Measurements from ENCODE around the gene FBXL5.
A peak's percentile ranks its signal among the peaks of the same experiment; 100 is the strongest.

Gene FBXL5

DNA sequence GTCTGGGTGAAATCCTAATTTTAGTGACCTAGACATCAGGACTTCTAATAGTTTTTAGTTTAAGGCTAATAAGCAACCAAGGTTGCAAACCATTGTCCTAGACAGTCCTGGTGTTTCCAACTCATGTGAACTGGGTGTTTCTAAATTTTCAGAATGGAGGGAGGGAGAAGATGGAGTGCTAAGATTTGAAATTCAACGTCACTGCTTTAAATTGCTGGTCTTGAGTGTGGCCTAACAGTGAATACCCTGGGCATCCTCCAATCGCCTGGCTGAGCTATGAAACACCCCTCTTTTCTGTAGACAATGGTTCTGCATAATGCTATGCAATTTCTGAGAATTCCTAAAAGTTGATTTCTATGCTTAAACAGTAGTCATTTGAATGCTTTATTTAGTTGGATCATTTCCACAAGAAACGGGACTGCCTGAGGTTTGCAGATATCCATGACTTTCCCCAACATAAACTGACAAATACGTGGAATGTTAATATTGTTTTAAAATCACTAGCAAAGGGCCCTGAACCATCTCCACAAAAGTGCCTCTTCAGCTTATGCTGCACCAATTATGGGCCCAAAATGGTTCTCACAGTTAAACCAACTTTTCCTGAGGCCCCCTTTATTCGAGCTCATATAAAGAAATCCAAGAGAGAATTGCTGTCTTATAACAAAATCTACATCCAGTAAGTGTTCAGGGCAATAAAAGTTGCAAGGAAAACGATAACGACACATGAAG, 1.1 kb downstream of the FBXL5 start:
- no peaks in the 10 kb centered on the region for H3K79me1 ChIP-seq (ENCODE audit: low read length)
- H3K27ac ChIP-seq (ENCODE audit: low read depth, low read length) = peak overlapping the region; percentile 84
- H3K9ac ChIP-seq (ENCODE audit: low read length) = peak overlapping the region; percentile 95
- H3K4me2 ChIP-seq (ENCODE audit: low read length) = peak overlapping the region; percentile 67
- H3K4me1 ChIP-seq (ENCODE audit: control insufficient read depth, low read depth, low read length) = peaks cover 7% of the 10 kb centered on the region
- peak overlapping the region; percentile 45 for H2BK120ac ChIP-seq (ENCODE audit: low read depth, low read length)
- no peaks in the 10 kb centered on the region for H3K36me3 ChIP-seq (ENCODE audit: control insufficient read depth, insufficient read depth, low read length)
- H4K5ac ChIP-seq (ENCODE audit: low read length) = no peak overlapping the region
- no peaks in the 10 kb centered on the region for H3K27me3 ChIP-seq (ENCODE audit: insufficient read depth, low read length, poor library complexity)
- H3K56ac ChIP-seq (ENCODE audit: low read length) = peak overlapping the region; percentile 98
- peak; percentile 52 for DNase-seq
- H4K8ac ChIP-seq (ENCODE audit: low read depth, low read length) = no peak overlapping the region
- no peak overlapping the region for H2BK15ac ChIP-seq (replicated peaks; ENCODE audit: low read depth)
- H3K79me2 ChIP-seq (ENCODE audit: control insufficient read depth, insufficient read depth, low read length) = peaks cover 20% of the 10 kb centered on the region
- no CpG with 5 or more reads among the region's 7 CpGs for WGBS (ENCODE audit: extremely low coverage, insufficient coverage, low lambda C conversion rate)
- H3K23ac ChIP-seq (ENCODE audit: low read length) = no peak overlapping the region
- H3K4me3 ChIP-seq (ENCODE audit: low read length) = peak overlapping the region; percentile 54
- H2AK5ac ChIP-seq (ENCODE audit: low read length) = no peak overlapping the region
- no peak overlapping the region for H3K18ac ChIP-seq (ENCODE audit: low read length)
- no peak overlapping the region for H3K4ac ChIP-seq (ENCODE audit: low read depth, low read length)
- H2BK5ac ChIP-seq (ENCODE audit: low read length) = no peak overlapping the region

DNA sequence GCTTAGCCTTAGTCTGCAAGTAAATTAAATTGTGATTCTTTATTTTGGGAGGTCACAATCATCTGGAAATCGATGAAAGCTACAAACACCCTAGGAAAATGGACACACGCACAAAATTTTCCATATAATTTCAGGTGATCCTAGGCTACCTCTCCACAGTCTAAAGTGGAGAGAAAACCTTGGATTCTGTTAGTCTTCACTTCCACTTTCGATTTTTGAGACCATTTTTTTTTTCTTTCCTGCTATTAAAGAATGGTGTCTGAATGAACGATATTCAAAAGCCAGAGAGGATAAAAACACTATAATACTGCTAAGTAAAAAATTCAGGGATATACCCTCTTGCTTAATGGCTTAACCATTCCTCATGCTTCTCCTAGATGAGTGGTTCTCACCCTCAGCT, 1.7 kb downstream of the FBXL5 start:
- no peak overlapping the region for H3K18ac ChIP-seq (ENCODE audit: low read length)
- H3K23ac ChIP-seq (ENCODE audit: low read length) = no peak overlapping the region
- H3K79me2 ChIP-seq (ENCODE audit: control insufficient read depth, insufficient read depth, low read length) = peaks cover 24% of the 10 kb centered on the region
- H2BK5ac ChIP-seq (ENCODE audit: low read length) = no peak overlapping the region
- H3K9ac ChIP-seq (ENCODE audit: low read length) = peak overlapping the region; percentile 95
- H3K36me3 ChIP-seq (ENCODE audit: control insufficient read depth, insufficient read depth, low read length) = no peaks in the 10 kb centered on the region
- H3K56ac ChIP-seq (ENCODE audit: low read length) = peak overlapping the region; percentile 98
- H3K27me3 ChIP-seq (ENCODE audit: insufficient read depth, low read length, poor library complexity) = no peaks in the 10 kb centered on the region
- H3K4ac ChIP-seq (ENCODE audit: low read depth, low read length) = no peak overlapping the region
- H2BK15ac ChIP-seq (replicated peaks; ENCODE audit: low read depth) = no peak overlapping the region
- no peak overlapping the region for H3K27ac ChIP-seq (ENCODE audit: low read depth, low read length)
- H3K4me1 ChIP-seq (ENCODE audit: control insufficient read depth, low read depth, low read length) = peaks cover 7% of the 10 kb centered on the region
- no peaks in the 10 kb centered on the region for H3K79me1 ChIP-seq (ENCODE audit: low read length)
- no peak overlapping the region for H4K5ac ChIP-seq (ENCODE audit: low read length)
- H3K4me2 ChIP-seq (ENCODE audit: low read length) = peak overlapping the region; percentile 67
- H4K8ac ChIP-seq (ENCODE audit: low read depth, low read length) = no peak overlapping the region
- H2BK120ac ChIP-seq (ENCODE audit: low read depth, low read length) = peak overlapping the region; percentile 45
- no peak for DNase-seq
- no CpG with 5 or more reads among the region's 4 CpGs for WGBS (ENCODE audit: extremely low coverage, insufficient coverage, low lambda C conversion rate)
- no peak overlapping the region for H2AK5ac ChIP-seq (ENCODE audit: low read length)
- no peak overlapping the region for H3K4me3 ChIP-seq (ENCODE audit: low read length)

DNA sequence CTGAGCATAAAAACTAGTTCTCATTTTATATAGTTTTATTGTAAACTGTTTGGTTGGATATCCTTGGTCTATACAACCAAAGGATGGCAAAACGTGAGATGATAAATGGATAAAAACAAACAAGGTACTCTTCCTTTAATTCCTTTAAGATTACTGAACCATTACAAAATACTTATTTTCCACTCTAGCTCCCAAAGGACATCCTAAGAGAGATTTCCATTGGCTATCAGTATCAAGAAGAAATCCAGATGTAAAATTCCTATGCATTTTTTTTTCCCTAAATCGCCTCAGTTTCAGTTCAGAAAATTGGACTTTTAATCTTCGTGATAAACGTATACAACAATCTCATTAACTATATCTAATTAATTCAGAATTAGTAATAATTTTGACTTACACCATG, 2.3 kb downstream of the FBXL5 start:
- no peak overlapping the region for H3K27ac ChIP-seq (ENCODE audit: low read depth, low read length)
- no peak overlapping the region for H3K56ac ChIP-seq (ENCODE audit: low read length)
- H2BK15ac ChIP-seq (replicated peaks; ENCODE audit: low read depth) = no peak overlapping the region
- H3K79me2 ChIP-seq (ENCODE audit: control insufficient read depth, insufficient read depth, low read length) = peaks cover 28% of the 10 kb centered on the region
- no peak overlapping the region for H3K23ac ChIP-seq (ENCODE audit: low read length)
- WGBS (ENCODE audit: extremely low coverage, insufficient coverage, low lambda C conversion rate) = 100% methylated on average over 3 of the region's 4 CpGs
- no peaks in the 10 kb centered on the region for H3K27me3 ChIP-seq (ENCODE audit: insufficient read depth, low read length, poor library complexity)
- H2BK5ac ChIP-seq (ENCODE audit: low read length) = no peak overlapping the region
- no peaks in the 10 kb centered on the region for H3K36me3 ChIP-seq (ENCODE audit: control insufficient read depth, insufficient read depth, low read length)
- no peak overlapping the region for H3K4me3 ChIP-seq (ENCODE audit: low read length)
- H2BK120ac ChIP-seq (ENCODE audit: low read depth, low read length) = no peak overlapping the region
- no peak overlapping the region for H3K9ac ChIP-seq (ENCODE audit: low read length)
- H3K79me1 ChIP-seq (ENCODE audit: low read length) = peaks cover under 1% of the 10 kb centered on the region
- no peak overlapping the region for H3K4me2 ChIP-seq (ENCODE audit: low read length)
- H2AK5ac ChIP-seq (ENCODE audit: low read length) = no peak overlapping the region
- H4K8ac ChIP-seq (ENCODE audit: low read depth, low read length) = no peak overlapping the region
- no peak overlapping the region for H4K5ac ChIP-seq (ENCODE audit: low read length)
- no peak overlapping the region for H3K4ac ChIP-seq (ENCODE audit: low read depth, low read length)
- no peak overlapping the region for H3K18ac ChIP-seq (ENCODE audit: low read length)
- no peak for DNase-seq
- peaks cover 7% of the 10 kb centered on the region for H3K4me1 ChIP-seq (ENCODE audit: control insufficient read depth, low read depth, low read length)

DNA sequence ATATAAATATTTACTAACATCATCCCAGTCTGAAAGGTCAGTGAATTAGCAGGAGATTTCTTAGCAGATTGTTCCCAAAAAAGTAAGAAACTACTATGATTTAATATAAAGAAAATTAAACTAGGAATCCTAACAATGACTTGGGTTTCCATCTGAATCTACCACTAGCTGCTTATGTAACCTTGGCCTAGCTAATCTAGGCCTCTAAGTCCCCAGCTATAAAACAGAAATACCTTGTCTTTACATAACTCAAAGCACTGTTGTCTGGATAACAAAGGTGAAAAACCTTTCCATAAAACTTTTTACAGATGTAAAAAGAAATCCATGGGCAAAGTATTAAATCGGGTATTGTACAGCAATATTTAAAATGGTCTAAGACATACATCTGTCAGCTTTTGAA, 3.0 kb downstream of the FBXL5 start:
- Histone ChIP-seq H3K4ac (ENCODE audit: low read depth, low read length) (no peak overlapping the region), H4K8ac (ENCODE audit: low read depth, low read length) (no peak overlapping the region), H3K36me3 (ENCODE audit: control insufficient read depth, insufficient read depth, low read length) (no peaks in the 10 kb centered on the region), H3K23ac (ENCODE audit: low read length) (no peak overlapping the region), H2AK5ac (ENCODE audit: low read length) (no peak overlapping the region), H3K27me3 (ENCODE audit: insufficient read depth, low read length, poor library complexity) (no peaks in the 10 kb centered on the region), H3K4me3 (ENCODE audit: low read length) (no peak overlapping the region), H3K79me1 (ENCODE audit: low read length) (peaks cover 2% of the 10 kb centered on the region), H3K9ac (ENCODE audit: low read length) (no peak overlapping the region), H2BK15ac (replicated peaks; ENCODE audit: low read depth) (no peak overlapping the region), H3K4me1 (ENCODE audit: control insufficient read depth, low read depth, low read length) (peaks cover 7% of the 10 kb centered on the region), H3K18ac (ENCODE audit: low read length) (no peak overlapping the region), H3K56ac (ENCODE audit: low read length) (no peak overlapping the region), H4K5ac (ENCODE audit: low read length) (no peak overlapping the region), H3K27ac (ENCODE audit: low read depth, low read length) (no peak overlapping the region), H3K79me2 (ENCODE audit: control insufficient read depth, insufficient read depth, low read length) (peaks cover 32% of the 10 kb centered on the region), H3K4me2 (ENCODE audit: low read length) (no peak overlapping the region), H2BK5ac (ENCODE audit: low read length) (no peak overlapping the region), H2BK120ac (ENCODE audit: low read depth, low read length) (no peak overlapping the region)
- WGBS (ENCODE audit: extremely low coverage, insufficient coverage, low lambda C conversion rate) = no CpG with 5 or more reads among the region's 1 CpG
- DNase-seq = no peak

DNA sequence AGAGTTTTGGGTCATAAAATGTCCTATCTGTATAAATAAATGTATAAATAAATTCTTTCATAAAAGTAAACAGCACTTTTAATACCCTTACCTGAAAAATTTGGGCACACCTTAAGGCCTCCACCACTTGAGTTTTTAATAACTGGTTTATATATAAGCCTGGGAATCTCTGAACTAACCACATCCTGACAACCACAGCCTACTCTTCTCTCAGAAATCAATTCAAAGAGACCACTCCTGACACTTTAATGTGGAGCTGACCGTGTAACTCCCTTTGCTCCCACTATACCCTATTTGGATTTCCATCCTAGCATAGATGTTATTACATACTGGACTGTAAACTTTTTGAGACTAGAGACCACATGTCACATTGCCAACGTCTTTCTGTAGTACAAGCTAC, 3.5 kb downstream of the FBXL5 start:
- H3K79me1 ChIP-seq (ENCODE audit: low read length) = peaks cover 2% of the 10 kb centered on the region
- H3K4me2 ChIP-seq (ENCODE audit: low read length) = no peak overlapping the region
- H2BK15ac ChIP-seq (replicated peaks; ENCODE audit: low read depth) = no peak overlapping the region
- H2AK5ac ChIP-seq (ENCODE audit: low read length) = no peak overlapping the region
- no peak overlapping the region for H3K18ac ChIP-seq (ENCODE audit: low read length)
- no CpG with 5 or more reads among the region's 2 CpGs for WGBS (ENCODE audit: extremely low coverage, insufficient coverage, low lambda C conversion rate)
- no peak for DNase-seq
- H4K8ac ChIP-seq (ENCODE audit: low read depth, low read length) = no peak overlapping the region
- no peaks in the 10 kb centered on the region for H3K27me3 ChIP-seq (ENCODE audit: insufficient read depth, low read length, poor library complexity)
- H3K23ac ChIP-seq (ENCODE audit: low read length) = no peak overlapping the region
- no peak overlapping the region for H2BK120ac ChIP-seq (ENCODE audit: low read depth, low read length)
- H3K4me3 ChIP-seq (ENCODE audit: low read length) = no peak overlapping the region
- peaks cover 33% of the 10 kb centered on the region for H3K79me2 ChIP-seq (ENCODE audit: control insufficient read depth, insufficient read depth, low read length)
- no peak overlapping the region for H4K5ac ChIP-seq (ENCODE audit: low read length)
- peak overlapping the region; percentile 67 for H3K56ac ChIP-seq (ENCODE audit: low read length)
- H3K36me3 ChIP-seq (ENCODE audit: control insufficient read depth, insufficient read depth, low read length) = no peaks in the 10 kb centered on the region
- H3K9ac ChIP-seq (ENCODE audit: low read length) = peak overlapping the region; percentile 18
- H3K27ac ChIP-seq (ENCODE audit: low read depth, low read length) = no peak overlapping the region
- no peak overlapping the region for H3K4ac ChIP-seq (ENCODE audit: low read depth, low read length)
- H3K4me1 ChIP-seq (ENCODE audit: control insufficient read depth, low read depth, low read length) = peaks cover 7% of the 10 kb centered on the region
- H2BK5ac ChIP-seq (ENCODE audit: low read length) = no peak overlapping the region
